ACHN (cell line): Measurements from ENCODE around the gene ITGAE.

Experiments used
- DNase-seq: peaks from one replicate; pipeline ENCODE4 v3.0.0-alpha.2; 2015
- in situ Hi-C: cut with HindIII; loops from 2 replicates; pipeline ENCODE4 v1.10.0; 2017; ENCODE audit warnings: low sequenced_read_pairs, low pct_ligation_motif_present, low pct_unique_long_range_greater_than_20kb

Gene ITGAE

GRCh38 chr17:3772764-3773163, 28.2 kb downstream of the ITGAE start:
- DNase-seq = no peak
- in situ Hi-C loops = no loop called here

GRCh38 chr17:3771140-3771539, 29.8 kb downstream of the ITGAE start:
- in situ Hi-C loops = no loop called here
- DNase-seq = no peak

GRCh38 chr17:3770466-3770865, 30.5 kb downstream of the ITGAE start:
- in situ Hi-C loops = no loop called here
- DNase-seq = no peak

DNA sequence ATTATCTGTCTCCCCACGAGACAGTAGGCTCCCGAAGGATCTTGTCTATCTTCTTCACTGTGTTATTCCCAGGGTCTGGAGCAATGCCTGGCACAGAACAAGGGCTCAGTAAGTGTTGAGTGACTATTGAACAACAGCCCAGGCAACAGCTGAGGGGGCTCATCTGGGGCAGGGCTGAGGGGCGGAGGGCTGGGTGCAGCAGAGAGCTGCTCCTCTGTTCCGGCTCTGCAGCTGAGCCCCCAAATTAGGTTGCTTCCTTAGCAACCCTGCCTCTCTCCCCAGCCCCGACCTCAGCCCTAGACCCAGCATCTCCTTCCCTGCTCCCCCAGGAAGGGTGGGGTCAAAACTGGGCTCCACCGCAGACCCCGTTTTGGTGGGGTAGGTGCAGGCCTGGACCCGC, 32.2 kb downstream of the ITGAE start:
- in situ Hi-C loops = no loop called here
- no peak for DNase-seq

GRCh38 chr17:3768341-3768740, 32.6 kb downstream of the ITGAE start:
- in situ Hi-C loops = no loop called here
- no peak for DNase-seq

DNA sequence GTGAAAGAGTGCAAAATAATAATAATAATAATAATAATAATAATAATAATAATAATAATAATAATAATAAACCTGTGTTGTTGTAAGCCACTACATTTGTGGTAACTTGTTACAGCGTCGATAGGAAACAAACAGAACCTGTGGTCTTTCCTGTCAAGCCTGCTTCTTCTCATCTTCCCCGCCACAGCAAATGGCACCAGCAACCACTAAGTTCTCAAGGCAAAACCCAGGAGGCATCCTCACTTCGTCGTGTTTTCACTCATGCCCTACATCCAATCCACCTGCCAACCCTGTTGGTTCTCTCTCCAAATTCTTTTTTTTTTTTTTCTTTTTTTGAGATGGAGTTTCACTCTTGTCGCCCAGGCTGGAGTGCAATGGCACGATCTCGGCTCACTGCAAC, 34.2 kb downstream of the ITGAE start:
- no peak for DNase-seq
- in situ Hi-C loops = no loop called here

DNA sequence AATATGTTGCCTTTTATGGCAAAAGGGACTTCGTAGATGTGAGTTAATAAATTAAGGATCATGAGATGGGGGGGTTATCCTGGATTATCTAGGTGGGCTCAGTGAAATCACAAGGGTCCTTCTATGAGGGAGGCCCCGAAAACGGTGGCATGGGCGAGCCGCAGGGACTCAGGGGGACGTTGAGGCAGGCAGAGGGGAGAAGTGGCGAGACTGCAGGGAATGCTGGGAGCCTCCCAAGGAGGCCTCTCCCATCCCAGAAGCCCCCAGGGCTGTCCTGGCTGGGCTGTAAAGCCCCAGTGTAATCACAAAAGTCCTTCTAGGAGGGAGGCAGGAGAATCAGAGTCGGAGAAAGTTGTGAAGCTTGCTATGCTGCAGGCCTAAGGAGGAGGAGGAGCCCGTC, 35.0 kb downstream of the ITGAE start:
- in situ Hi-C loops = no loop called here
- no peak for DNase-seq

DNA sequence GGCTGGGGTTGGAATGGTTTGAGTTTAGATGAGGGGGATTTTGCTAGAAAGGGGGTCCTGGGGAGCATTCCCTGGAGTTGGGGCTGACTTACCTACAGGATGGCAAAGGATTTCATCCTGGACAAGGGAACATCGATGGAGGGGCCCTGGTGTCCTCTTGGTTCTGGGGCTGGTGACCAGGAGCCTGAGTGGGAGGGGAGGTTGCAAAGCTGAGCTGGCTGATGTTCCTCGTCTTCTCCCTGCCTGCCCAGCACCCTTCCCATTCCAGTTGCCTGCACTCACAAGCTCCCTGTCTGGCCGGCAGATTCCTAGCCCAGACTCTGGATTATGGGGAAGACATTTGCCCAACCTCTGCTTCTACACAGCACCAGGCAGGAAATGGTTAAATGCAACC, 37.2 kb downstream of the ITGAE start:
- in situ Hi-C loops = no loop called here
- DNase-seq = no peak

GRCh38 chr17:3762922-3763776, 37.8 kb downstream of the ITGAE start:
- in situ Hi-C loops = no loop called here
- no peak for DNase-seq

DNA sequence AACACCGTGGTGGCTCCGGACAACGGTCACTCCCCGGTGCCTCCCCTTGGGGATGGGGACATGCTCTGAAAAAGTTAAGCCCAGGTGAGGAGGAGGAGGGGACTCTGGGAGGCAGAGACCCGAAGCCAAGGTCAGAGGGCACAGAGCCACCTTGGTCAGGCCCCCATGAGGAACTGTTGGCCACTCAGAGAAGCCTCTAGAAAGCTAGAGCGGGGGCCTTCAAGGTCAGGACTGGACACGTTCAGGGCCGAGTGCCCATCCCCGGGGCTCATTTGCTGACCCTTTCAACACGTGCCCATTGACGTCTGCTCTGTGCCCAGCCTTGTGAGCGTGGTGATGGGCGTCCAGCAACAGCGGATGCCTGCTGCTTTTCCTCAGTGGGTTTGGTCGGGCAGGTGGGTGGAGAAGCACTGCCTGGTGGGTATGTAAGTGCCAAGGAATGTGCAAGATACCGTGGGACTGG, 39.0 kb downstream of the ITGAE start:
- in situ Hi-C loops = no loop called here
- no peak for DNase-seq

DNA sequence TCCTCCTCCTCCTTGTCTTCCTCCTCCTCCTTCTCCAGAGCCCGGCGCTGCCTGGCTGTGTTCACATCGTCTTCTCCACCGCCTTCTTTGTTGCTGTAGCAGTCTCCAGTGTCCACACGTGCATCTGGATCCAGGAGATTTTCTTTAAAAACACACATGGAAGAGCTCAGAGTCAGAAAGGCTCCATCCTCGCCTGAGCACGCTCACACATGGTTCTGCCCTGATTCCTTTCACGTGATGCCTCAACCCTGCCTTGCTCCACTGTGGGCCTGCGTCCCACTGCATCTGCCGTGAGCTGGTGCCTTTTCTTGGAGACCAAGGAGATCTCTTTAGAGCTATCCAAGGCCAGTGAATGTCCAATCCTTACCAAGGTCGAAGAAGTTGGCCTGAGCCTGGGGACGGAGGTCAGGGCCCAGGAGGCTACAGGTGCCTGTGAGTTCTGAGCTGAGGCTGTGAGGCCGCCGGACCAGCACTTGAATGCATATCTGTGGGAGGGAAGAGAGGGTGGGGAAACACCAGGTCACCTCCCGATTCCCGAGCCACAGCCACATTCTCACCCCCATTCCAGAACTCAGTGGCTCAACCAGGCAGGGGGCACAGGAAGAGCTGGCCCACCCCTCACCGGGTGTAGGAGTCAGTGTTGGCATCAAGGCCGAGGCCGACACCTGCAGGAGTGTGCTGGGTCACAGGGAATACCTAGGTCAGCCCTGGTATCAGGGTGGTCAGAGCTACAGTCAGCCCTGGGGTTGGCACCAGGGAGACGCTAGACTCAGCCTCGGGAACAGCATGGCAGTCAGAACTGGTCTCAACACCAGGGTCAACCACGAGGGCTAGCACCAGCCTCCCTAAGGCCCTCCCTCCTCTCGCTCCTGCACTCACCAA, 39.7 kb downstream of the ITGAE start:
- in situ Hi-C loops = no loop called here
- DNase-seq = no peak

DNA sequence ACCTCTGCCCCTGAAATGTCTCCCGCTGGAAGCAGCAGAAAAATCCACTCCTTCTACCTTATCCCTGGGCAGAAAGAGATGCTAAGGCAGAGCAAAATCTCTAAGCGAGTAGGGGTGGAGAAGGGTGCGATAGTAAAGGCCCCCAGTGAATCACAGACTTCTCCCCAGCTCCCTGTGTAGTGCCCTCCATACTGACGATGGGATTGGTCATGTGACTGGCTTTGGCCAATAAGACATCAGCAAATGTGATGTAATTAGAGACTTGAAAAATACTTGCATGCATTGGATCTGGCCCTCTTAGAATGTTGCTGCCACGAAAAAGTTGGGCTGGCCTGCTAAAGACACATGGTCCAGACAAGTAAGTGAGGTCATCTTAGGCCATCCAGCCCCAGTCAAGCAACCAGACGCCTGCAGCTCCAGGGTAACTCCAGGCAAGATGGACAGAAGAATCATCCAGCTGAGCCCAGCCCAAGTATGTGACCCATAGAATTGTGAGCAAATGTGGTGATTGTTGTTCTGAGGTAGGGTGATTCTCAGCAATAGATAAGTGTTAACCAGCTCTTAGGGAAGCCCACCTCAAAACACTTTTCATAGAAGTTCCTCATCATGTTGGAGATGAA, 41.3 kb downstream of the ITGAE start:
- in situ Hi-C loops = no loop called here
- no peak for DNase-seq

DNA sequence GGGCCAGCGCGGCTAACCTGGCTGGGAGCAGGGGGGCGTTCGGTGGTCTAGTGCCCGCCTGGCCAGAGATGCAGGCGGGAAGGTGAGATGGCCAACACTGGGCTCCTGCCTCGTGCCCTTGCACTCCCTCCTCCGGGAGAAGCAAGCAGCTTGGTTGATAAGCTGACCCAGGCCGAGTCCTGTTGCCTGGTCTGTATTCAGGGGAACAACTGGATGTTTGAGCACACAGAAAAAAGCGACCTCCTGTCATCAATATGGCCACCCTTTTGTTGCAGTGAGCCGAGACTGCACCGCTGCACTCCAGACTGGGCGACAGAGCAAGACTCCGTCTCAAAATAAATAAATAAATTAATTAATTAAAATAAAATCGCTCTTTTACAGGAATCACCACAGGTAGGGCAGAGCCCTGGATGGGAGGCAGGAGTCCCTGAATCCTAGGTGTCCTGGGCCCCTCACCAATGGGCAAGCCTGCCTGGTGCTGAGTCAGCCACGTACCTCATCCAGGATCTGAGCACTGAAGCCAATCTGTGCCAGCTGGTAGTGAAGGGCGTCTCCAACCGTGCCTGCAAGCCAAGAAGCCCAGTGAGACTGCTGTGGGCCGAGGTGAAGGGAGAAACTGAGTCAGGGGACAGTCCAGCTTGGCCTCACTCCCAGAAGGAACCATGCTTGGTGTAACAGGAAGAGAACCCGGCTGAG, 45.5 kb downstream of the ITGAE start:
- in situ Hi-C loops = no loop called here
- DNase-seq = no peak

- peak; percentile 29 for DNase-seq
- in situ Hi-C loops = no loop called here
Observed at GRCh38 chr17:3754458-3755334, 46.3 kb downstream of the ITGAE start.

GRCh38 chr17:3754066-3754457, 46.9 kb downstream of the ITGAE start:
- in situ Hi-C loops = no loop called here
- DNase-seq = no peak

DNA sequence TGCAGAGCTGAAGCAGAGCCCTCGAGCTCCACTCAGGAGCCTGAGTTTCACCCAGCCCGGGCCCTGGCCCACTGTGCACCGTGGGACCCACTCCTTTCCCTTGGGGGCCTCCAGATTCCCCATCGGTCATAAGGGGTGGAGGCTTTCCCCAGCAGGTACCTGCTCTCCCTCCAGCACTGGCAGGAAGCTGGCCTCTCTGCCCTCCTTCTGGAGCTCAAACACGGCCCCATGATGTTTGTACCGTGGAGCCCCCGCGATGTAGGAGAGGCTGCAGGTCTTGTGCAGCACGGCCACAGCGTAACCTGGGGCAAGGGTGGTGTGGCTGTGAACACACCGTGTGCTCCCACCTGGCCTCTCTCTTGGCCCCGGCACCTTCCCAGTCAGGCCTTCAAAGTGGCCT, 47.4 kb downstream of the ITGAE start:
- DNase-seq = no peak
- in situ Hi-C loops = no loop called here

GRCh38 chr17:3751836-3752235, 49.2 kb downstream of the ITGAE start:
- no peak for DNase-seq
- in situ Hi-C loops = no loop called here

DNA sequence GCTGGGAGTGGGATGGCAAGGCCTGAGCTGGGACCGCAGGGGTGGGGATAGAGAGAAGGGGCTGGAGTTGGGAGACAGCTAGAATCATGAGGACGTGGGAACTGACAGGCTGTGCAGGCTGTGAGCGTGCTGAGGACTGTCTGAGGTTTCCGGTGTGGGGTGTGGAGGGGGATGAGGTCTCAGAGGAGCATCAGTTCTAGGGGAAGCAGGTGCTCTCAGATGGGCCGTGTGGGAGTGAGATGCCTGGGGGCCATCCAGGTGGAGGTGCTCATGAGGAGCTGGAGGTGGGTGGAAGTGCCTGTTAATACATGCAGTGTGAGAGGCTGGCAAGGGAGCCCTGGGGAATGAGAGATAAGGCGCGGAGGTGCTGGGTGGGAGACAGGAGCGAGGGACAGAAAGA, 50.1 kb downstream of the ITGAE start:
- in situ Hi-C loops = no loop called here
- DNase-seq = no peak
